ENCODE data around the gene AFMID. TPM values are rescaled to one million over a fixed set of nuclear protein-coding genes. Genes with fewer than 3 reads are reported as not detected.

The AFMID gene
- total RNA-seq, 6 experiments from 2014 or later = 23.0 to 32.9 (median 26.2) TPM

DNA sequence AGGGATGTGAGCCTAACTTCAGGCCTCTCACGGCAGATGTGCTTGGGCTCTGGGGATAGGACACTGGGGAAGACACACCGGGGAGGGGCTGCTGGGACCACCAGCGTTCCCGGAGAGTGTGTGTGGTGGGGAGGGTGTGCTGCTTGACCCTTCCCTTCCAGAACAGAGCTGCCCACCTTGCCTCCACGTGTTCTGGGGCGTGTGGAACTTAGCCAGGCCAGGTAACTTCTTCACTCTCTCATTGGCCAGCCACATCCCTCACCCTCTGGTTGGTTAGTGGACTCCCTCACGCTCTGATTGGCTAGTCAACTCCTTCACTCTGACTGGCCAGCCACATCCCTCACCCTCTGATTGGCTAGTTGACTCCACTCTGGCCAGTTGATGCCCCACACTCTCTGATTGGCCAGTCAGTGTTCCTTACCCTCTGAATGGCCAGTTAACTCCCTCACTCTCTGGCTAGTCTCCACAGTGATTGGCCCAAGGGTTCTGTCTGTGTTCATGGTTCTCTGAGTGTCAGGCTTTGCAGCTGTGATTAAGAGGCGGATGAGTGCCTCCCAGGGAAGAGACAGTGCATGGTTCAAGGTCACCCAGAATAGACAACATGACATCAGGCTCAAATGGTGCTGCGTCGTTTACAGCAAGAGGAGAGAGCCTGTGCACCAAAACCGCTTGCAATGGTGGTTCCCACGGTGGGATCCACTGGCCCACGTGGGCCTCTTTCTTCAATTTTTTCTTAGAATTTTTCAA, 54.3 kb downstream of the AFMID start:
- peaks cover 4% of the 10 kb centered on the region; the same call in 1 of the 2 replicates for H3K36me3 Mint-ChIP-seq (ENCODE audit: low read depth)
- H3K4me3 Mint-ChIP-seq = no peak overlapping the region
- peak; percentile 73 for DNase-seq
- no peaks in the 10 kb centered on the region for H3K4me1 Mint-ChIP-seq (ENCODE audit: low read depth)
- TF ChIP-seq, protein P1, sequence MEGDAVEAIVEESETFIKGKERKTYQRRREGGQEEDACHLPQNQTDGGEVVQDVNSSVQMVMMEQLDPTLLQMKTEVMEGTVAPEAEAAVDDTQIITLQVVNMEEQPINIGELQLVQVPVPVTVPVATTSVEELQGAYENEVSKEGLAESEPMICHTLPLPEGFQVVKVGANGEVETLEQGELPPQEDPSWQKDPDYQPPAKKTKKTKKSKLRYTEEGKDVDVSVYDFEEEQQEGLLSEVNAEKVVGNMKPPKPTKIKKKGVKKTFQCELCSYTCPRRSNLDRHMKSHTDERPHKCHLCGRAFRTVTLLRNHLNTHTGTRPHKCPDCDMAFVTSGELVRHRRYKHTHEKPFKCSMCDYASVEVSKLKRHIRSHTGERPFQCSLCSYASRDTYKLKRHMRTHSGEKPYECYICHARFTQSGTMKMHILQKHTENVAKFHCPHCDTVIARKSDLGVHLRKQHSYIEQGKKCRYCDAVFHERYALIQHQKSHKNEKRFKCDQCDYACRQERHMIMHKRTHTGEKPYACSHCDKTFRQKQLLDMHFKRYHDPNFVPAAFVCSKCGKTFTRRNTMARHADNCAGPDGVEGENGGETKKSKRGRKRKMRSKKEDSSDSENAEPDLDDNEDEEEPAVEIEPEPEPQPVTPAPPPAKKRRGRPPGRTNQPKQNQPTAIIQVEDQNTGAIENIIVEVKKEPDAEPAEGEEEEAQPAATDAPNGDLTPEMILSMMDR (IDR thresholded peaks at IDR 0.05) = no peak
- no peak overlapping the region for H3K27ac Mint-ChIP-seq
- peaks cover 7% of the 10 kb centered on the region for H3K27me3 Mint-ChIP-seq (ENCODE audit: insufficient read depth)
- no peaks in the 10 kb centered on the region; the same call in 1 of the 2 replicates for H3K9me3 Mint-ChIP-seq

DNA sequence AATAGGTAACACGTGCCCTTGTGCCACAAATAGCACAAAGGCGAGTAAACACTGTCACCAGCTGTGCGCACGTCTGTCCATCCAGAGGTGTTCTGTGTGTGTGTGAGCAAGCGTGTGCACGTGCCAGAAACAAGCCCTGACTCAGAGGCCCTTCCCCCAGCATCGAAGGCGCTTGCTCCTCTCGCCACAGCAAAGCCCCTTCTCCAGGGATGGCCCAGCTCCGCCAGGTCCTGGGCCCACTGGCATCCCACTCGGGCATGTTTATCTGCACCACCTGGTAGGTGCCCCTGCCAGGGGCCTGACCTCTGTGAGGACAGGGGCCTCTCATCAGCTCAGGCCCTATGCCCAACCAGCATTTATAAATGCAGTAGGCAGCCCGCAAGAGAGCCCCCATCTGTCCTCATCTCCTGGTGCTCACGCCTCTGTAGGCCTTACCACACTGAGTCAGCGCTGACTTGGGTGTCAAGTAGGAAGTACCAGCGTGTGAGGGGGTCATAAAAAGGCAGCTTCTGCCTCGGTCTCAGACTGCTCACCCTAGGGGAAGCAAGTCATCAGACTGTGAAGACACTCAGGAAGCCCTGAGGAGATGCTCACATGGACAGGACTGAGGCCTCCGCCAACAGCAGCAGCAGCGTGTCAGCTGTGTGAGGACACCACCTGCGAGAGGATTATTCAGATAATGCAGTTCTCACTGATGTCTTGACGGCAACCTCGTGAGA, 55.0 kb downstream of the AFMID start:
- Mint-ChIP-seq H3K4me1 (ENCODE audit: low read depth) (no peaks in the 10 kb centered on the region), H3K4me3 (no peak overlapping the region), H3K27ac (no peak overlapping the region), H3K27me3 (ENCODE audit: insufficient read depth) (peaks cover 12% of the 10 kb centered on the region), H3K9me3 (no peaks in the 10 kb centered on the region; the same call in 1 of the 2 replicates), H3K36me3 (ENCODE audit: low read depth) (peaks cover 4% of the 10 kb centered on the region; the same call in 1 of the 2 replicates)
- TF ChIP-seq, protein P1 (IDR thresholded peaks at IDR 0.05) = no peak
- DNase-seq = no peak

DNA sequence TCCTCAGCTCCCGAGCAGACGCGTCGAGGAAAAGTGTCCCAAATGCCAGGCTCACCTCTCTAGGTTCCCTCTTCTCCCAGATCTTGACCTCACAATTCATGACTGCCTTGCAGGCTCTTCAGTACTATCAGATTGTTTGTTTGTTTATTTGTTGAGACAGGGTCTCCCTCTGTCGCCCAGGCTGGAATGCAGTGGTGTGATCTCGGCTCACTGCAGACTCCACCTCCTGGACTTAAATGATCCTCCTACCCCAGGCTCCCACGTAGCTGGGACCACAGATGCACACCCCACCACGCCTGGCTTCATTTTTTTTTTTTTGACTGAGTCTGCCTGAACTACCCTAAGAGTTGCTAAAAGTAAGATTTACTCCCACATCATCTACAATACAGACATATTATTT, 60.1 kb downstream of the AFMID start:
- no peak for DNase-seq
- no peak overlapping the region for H3K4me3 Mint-ChIP-seq
- peaks cover 9% of the 10 kb centered on the region for H3K4me1 Mint-ChIP-seq (ENCODE audit: low read depth)
- H3K27ac Mint-ChIP-seq = no peak overlapping the region
- peaks cover 16% of the 10 kb centered on the region for H3K27me3 Mint-ChIP-seq (ENCODE audit: insufficient read depth)
- peaks cover 4% of the 10 kb centered on the region; the same call in 1 of the 2 replicates for H3K36me3 Mint-ChIP-seq (ENCODE audit: low read depth)
- H3K9me3 Mint-ChIP-seq = no peaks in the 10 kb centered on the region; the same call in 1 of the 2 replicates
- TF ChIP-seq, protein P1 (IDR thresholded peaks at IDR 0.05) = no peak

DNA sequence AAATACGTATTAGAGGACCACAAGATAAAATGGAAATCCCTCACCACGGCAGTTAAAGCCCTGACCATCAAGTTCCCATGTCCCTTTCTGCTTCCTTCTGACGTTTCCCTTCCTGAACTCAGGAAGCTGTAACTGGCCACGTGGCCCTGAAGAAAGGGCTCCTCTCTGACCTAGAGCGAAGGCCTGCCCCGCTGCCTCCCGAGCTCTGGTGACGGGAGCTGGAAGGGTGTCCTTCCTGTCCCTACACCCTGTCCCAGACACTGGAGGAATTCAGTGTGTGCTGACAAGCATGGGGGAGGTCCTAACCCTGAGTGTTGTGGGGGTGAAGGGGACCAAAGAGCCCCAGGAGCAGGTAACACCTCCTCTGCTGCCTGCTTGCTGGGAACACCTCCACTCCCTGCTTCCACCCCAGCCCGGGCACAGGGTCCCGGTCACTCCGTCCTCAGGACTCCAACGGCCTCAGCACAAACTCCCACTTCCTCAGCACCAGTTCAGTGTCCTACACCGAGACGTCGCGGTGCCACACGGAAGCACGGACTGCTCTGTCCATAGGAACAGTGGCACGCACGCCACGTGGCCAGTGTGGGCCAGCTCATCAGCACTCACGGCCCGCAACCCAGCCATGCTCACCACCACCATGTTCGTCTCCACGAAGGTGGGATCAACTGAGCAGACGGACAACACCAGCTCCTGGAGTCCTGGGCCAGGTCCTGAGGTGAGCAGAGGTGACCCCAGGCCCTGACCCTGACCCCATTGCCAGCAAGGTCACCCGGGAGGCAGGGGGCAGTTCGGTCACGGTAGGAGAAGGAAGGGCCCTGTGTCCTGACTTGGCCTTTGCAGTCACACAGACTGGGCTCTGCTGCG, 61.1 kb downstream of the AFMID start:
- DNase-seq = no peak
- Mint-ChIP-seq H3K36me3 (ENCODE audit: low read depth) (peaks cover 4% of the 10 kb centered on the region; the same call in 1 of the 2 replicates), H3K9me3 (no peaks in the 10 kb centered on the region; the same call in 1 of the 2 replicates), H3K4me3 (no peak overlapping the region), H3K4me1 (ENCODE audit: low read depth) (peaks cover 9% of the 10 kb centered on the region), H3K27ac (no peak overlapping the region), H3K27me3 (ENCODE audit: insufficient read depth) (peaks cover 16% of the 10 kb centered on the region)
- TF ChIP-seq, protein P1 (IDR thresholded peaks at IDR 0.05) = no peak
